ENCODE data around the gene ADK. TPM values are rescaled to one million over a fixed set of nuclear protein-coding genes. Genes with fewer than 3 reads are reported as not detected.

Gene ADK
- total RNA-seq, 4 donors from 2014 or later, result 62.1 to 84.7 (median 74.4) TPM

- peaks cover 7 to 10% of the 10 kb centered on the region in 2 donors for H3K4me1 ChIP-seq
- WGBS, 2 donors, result 100% methylated on average over 1 of the region's 1 CpG
- TF ChIP-seq CTCF (IDR thresholded peaks at IDR 0.05) (no peak), POLR2A (IDR thresholded peaks at IDR 0.05) (no peak)
- H3K27me3 ChIP-seq, result no peaks in the 10 kb centered on the region
- intact Hi-C loops (cut with DNase I), result no loop called here
- H3K4me3 ChIP-seq (replicated peaks in 1 of 3), result no peak overlapping the region
- H3K27ac ChIP-seq, result no peak overlapping the region
- no peak for DNase-seq
- no peaks in the 10 kb centered on the region for H3K36me3 ChIP-seq
- H3K9me3 ChIP-seq, result no peaks in the 10 kb centered on the region
Observed at GRCh38 chr10:74641659-74642058, 490.6 kb downstream of the ADK start.

- H3K27ac ChIP-seq, result no peak overlapping the region
- TF ChIP-seq CTCF (IDR thresholded peaks at IDR 0.05) (no peak), POLR2A (IDR thresholded peaks at IDR 0.05) (no peak)
- intact Hi-C loops (cut with DNase I), result no loop called here
- no peak for DNase-seq
- H3K9me3 ChIP-seq, result no peaks in the 10 kb centered on the region
- 95 to 98% methylated on average over 1 of the region's 1 CpG for WGBS, 2 donors
- peaks cover 7 to 10% of the 10 kb centered on the region in 2 donors for H3K4me1 ChIP-seq
- no peaks in the 10 kb centered on the region for H3K27me3 ChIP-seq
- H3K4me3 ChIP-seq (replicated peaks in 1 of 3), result no peak overlapping the region
- H3K36me3 ChIP-seq, result no peaks in the 10 kb centered on the region
Observed at GRCh38 chr10:74642901-74643595, 492.0 kb downstream of the ADK start.

GRCh38 chr10:74643596-74643975 is 492.6 kb downstream of the ADK start:
- TF ChIP-seq POLR2A (IDR thresholded peaks at IDR 0.05) (no peak), CTCF (IDR thresholded peaks at IDR 0.05) (no peak)
- Histone ChIP-seq H3K9me3 (no peaks in the 10 kb centered on the region), H3K36me3 (no peaks in the 10 kb centered on the region), H3K27ac (no peak overlapping the region), H3K27me3 (no peaks in the 10 kb centered on the region), H3K4me1 (peaks cover 7 to 10% of the 10 kb centered on the region in 2 donors), H3K4me3 (replicated peaks in 1 of 3) (no peak overlapping the region)
- DNase-seq, result no peak
- intact Hi-C loops (cut with DNase I), result no loop called here

GRCh38 chr10:74644738-74645137 is 493.7 kb downstream of the ADK start:
- Histone ChIP-seq H3K4me3 (replicated peaks in 1 of 3) (no peak overlapping the region), H3K36me3 (no peaks in the 10 kb centered on the region), H3K27ac (no peak overlapping the region), H3K27me3 (no peaks in the 10 kb centered on the region), H3K9me3 (no peaks in the 10 kb centered on the region), H3K4me1 (peaks cover 7 to 9% of the 10 kb centered on the region in 2 donors)
- TF ChIP-seq CTCF (IDR thresholded peaks at IDR 0.05), result no peak
- no peak for TF ChIP-seq POLR2A (IDR thresholded peaks at IDR 0.05)
- WGBS, 2 donors, result 94 to 96% methylated on average over 2 of the region's 2 CpGs
- intact Hi-C loops (cut with DNase I), result no loop called here
- DNase-seq, result no peak

- H3K27ac ChIP-seq, result no peak overlapping the region
Observed at GRCh38 chr10:74645692-74646091, 494.7 kb downstream of the ADK start.

More at GRCh38 chr10:74645692-74646091, 494.7 kb downstream of the ADK start:
- H3K4me1 ChIP-seq, result no peaks in the 10 kb centered on the region
- 97 to 98% methylated on average over 3 of the region's 3 CpGs for WGBS, 2 donors
- H3K36me3 ChIP-seq, result no peaks in the 10 kb centered on the region
- H3K27me3 ChIP-seq, result no peaks in the 10 kb centered on the region
- intact Hi-C loops (cut with DNase I), result no loop called here
- H3K4me3 ChIP-seq (replicated peaks in 1 of 3), result no peak overlapping the region
- H3K9me3 ChIP-seq, result no peaks in the 10 kb centered on the region
- no peak for DNase-seq
- no peak for TF ChIP-seq POLR2A (IDR thresholded peaks at IDR 0.05)
- TF ChIP-seq CTCF (IDR thresholded peaks at IDR 0.05), result no peak

All from thyroid gland (tissue), 4 donors.